NCI-H526 (cell line): ENCODE results near the gene MICOS13.
"Not testable (repeated sequence)": the region's sequence is repeated elsewhere in the genome, so short reads cannot be mapped to it uniquely, and the experiment has no call there.

Source experiments
- DNase-seq, 2 experiments: peaks; one replicate each; lab custom pipeline; 2025; lab: John Stamatoyannopoulos, UW

Gene MICOS13

GRCh38 chr19:5680437-5681368, at the start of gene MICOS13, which contains the start of gene HSD11B1L:
Gene MICOS13, minus strand, starts transcription at chr19:5680516. Its CDS starts 30 bp downstream, at chr19:5680486.
Gene HSD11B1L, plus strand, starts transcription at chr19:5681027. Its CDS starts 3,806 bp downstream, at chr19:5684833.
- DNase-seq, result peak; percentile 93 to 95

DNA sequence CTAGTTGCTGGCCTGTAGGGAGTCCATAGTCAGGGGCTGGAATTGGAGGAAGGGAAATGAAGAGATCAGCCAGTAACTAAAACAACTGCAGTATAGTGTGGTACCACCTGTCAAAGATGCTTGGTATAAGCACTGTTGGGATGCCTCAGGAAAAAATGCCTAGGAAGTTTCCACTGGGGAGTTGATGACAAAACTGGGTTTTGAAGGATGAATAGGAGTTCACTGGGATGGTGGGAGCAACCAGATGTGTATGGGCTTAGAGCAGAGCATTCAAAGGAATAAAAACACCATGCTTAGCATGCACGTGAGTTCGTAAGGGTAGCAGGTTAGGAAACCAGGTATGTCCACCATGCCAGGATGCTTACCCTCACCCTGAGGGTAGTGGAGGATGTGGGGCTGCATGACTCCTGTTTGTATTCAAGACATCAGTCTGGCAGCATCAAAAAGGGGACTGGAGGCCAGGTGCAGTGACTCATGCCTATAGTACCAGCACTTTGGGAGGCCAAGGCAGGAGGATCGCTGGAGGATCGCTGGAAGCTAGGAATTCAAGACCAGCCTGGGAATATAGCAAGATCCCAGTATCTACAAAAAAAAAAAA, 47.2 kb upstream of the MICOS13 start:
- DNase-seq, result no peak

- DNase-seq, result peak; percentile 94 to 98
Measured at GRCh38 chr19:5719961-5720790, 39.9 kb upstream of the MICOS13 start, which contains the start of the genes CATSPERD and LONP1. Gene CATSPERD, plus strand, starts transcription at chr19:5720637. Its CDS starts 101 bp downstream, at chr19:5720738. Gene LONP1, minus strand, starts transcription at chr19:5720146. Its CDS starts 14 bp downstream, at chr19:5720132.

GRCh38 chr19:5719274-5719960, 39.1 kb upstream of the MICOS13 start:
- no peak for DNase-seq

- DNase-seq, result no peak
Measured at GRCh38 chr19:5718579-5719273, 38.4 kb upstream of the MICOS13 start.

DNA sequence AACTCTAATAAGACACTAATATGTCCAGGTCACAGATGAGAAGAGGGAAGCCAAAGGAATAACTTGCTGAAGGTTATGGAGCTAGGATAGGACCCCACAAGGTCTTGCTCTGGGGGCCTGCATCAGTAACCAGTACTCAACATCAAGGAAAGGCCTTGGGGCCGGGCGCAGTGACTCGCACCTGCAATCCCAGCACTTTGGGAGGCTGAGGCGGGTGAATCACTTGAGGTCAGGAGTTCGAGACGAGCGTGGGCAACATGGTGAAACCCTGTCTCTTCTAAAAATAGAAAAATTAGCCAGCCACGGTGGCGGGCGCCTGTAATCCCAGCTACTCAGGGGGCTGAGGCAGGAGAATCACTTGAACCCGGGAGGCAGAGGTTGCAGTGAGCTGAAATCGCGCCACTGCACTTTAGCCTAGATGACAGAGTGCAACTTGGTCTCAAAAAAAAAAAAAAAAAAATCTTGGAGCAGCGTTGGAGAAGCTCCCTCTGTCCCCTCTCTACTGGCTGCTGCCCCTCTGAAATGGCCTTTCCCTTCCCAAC, 37.8 kb upstream of the MICOS13 start:
- DNase-seq, result no peak

DNA sequence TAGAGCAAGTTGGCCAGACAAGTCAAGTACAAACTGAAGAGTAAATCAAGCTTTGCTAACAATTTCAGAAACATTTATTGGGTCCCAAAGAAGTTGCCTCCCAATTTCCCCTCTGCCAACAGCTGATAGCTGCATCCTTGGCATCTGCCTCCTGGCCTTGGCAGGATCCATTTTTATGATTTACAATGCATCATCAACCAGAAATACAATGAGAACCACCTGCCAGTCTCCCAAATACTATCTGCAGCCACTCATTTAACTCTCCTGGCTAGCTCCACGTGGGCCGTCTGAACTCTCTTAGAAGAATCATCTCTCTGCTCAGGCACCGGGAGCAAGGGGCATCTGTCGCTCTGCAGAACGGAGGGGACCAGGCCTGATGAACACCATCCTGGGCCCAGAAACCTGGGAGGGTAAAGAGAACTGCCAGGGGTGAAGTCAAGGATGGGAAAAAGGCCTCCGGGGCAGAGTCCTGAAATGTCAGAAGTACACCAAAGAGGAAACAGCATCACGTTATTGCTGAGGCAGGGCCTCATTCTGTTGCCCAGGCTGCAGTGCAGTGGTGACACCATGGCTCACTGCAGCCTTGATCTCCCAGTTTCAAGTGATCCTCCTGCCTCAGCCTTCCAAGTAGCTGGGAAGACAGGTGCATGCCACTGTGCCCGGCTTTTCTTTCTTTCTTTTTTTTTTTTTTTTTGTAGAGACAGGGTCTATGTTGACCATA, 37.1 kb upstream of the MICOS13 start:
- DNase-seq, result no peak

DNA sequence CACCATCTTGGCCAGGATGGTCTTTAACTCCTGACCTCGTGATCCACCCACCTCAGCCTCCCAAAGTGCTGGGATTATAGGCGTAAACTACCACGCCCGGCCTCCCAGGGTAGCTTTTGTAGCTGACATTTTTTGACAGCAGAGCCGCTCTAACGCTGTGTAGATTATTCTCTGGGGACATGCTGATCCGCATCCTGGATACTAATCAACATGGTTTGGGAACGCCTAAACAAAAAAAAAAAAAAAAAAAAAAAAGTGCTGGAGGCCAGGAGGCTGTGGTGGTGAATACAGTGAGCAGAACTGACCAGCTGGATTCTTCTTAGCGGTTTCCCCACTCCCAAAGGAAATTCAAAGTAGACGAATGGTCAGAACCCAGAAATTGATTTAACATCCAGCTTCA, 34.5 kb upstream of the MICOS13 start:
- no peak for DNase-seq

DNA sequence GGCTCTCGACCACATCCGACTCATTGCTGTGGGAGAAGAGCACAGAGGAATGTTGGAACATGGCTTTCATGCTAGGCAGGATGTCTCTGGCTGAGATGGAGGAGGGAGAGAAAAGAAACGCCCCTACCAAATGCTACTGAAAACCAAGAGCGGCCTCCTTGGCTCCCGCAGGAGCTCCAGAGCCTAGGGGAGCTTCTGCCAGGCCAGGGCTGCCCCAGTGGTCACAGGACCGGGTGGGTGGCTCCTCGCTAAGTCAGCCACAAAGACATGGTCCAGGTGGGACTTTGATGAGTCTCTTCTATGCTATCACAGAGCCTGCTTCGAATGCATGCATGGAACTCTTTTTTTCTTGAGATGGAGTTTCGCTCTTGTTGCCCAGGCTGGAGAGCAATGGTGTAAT, 32.9 kb upstream of the MICOS13 start:
- DNase-seq, result no peak

- no peak for DNase-seq
Measured at GRCh38 chr19:5711713-5712161, 31.4 kb upstream of the MICOS13 start.

- no peak for DNase-seq
Measured at GRCh38 chr19:5711025-5711424, 30.7 kb upstream of the MICOS13 start.

DNA sequence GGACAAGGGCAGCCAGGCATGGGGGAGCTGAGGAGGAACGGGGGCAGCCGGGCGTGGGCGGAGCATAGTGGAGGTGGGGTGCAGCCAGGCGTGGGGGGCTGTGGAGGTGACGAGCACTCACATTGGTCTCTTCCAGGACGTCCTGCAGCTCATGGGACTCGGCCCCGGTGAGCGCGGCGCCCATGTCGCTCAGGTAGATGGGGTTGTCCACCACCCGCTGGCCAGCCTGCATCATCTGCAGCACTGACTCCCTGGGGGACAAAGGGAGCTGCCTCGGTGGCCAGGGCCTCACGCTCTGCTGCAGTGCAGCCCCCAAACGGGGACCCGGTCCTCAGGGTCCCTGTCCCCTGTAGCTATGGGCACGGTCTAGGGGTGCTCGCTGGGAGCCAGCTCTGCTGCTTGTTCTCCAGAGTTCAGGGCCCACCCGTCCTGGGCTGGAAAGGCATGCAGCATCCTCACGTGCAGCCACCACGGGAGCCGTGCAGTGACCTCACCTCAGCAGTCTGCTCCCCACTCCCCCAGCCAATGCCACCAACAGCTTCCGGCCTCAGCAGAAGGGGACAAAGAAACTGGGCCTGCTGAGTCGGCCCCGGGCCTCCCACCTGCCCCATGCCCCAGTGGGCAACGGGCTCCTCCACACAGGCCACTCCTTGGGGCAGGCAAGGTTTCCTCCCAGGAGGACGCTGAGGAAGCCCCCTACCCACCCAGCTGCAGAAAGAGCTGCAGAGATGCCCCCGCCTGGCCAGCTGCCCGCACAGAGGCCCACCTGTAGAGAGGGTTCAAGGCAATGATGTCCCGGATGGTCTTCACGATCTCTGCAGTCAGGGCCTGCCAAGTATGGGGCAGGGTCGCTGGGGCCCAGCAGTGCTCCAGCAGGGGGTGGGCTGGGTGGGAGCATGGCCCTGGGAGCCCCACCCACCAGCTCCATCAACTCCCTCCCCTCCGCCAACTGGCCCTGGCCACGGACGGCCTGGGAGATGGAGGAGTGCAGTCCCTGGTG, 27.6 kb upstream of the MICOS13 start:
- DNase-seq, result no peak

DNA sequence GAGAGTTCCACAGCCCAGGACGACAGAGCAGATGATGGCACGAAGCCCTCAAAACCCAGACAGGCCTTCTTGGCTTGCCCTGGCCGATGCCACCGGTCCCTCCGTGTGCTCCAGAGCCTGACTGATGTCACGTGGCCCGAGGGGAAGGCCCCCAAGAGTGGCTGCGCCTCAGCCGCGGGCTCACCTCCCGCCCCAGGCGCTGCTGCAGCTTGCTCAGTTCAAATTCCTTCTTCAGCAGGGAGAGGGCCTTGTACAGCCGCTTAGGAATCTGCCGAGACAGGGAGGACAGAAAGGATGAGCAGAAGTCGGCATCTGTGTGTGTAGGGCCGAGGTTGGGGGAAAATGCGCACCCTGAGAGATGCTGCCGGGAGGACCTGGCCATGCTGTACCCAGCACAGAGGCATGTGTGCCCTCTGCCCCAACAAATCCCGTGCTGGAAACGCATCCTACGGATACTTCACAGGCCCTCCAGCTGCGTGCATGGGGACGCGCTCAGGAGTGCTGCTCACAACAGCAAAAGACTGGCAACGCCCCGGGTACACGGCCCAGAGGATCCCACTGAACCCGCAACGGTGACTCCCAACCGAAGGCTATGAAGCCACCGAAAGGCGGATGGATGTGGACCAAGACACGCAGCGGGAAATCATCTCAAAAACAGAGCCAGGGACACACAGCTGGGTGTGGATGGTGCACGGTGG, 26.7 kb upstream of the MICOS13 start:
- no peak for DNase-seq

DNA sequence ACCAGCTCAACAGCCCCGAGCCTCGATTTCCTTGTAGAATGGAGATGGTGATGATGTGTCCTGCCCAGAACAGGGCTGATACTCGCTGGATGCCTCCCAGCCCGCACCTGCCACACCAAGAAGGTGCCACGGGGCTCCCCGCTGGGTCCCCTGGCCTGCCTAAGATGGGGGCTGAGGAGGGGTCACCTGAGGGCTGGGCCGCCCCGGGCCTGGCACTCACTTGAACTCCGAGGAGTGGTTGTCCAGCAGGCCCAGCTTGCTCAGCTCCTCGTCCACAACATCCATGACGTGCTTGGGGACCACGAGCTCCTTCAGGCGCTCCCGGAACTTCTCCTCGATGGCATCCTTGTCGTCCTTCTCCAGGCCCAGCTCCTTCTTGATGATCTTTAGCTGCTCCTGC, 25.2 kb upstream of the MICOS13 start:
- DNase-seq, result no peak

- no peak for DNase-seq
Measured at GRCh38 chr19:5703819-5704818, 23.8 kb upstream of the MICOS13 start.

GRCh38 chr19:5702053-5702410, 21.7 kb upstream of the MICOS13 start:
- DNase-seq, result not testable (repeated sequence)
